ENCODE data around the gene SULF2.

DNA sequence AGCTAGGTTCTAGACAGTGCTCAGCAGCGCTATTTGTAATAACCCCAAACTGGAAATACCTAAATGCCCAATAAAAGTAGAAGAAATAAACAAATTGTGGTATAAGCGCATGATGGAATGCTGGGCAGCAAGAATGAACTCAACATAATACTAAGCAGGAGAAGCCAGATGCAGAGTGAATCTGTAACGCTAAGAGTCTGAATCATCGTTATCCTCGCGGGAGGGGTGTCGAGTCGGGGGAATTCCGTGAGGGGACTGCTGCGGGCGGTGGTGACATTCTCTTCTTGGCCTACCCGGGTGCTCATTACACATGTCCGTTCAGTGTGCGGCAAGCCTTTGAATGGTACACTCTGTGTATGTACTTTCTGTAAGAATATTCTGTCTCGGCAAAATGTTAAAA lies 83.7 kb downstream of the SULF2 start:
- TF ChIP-seq, protein P1, sequence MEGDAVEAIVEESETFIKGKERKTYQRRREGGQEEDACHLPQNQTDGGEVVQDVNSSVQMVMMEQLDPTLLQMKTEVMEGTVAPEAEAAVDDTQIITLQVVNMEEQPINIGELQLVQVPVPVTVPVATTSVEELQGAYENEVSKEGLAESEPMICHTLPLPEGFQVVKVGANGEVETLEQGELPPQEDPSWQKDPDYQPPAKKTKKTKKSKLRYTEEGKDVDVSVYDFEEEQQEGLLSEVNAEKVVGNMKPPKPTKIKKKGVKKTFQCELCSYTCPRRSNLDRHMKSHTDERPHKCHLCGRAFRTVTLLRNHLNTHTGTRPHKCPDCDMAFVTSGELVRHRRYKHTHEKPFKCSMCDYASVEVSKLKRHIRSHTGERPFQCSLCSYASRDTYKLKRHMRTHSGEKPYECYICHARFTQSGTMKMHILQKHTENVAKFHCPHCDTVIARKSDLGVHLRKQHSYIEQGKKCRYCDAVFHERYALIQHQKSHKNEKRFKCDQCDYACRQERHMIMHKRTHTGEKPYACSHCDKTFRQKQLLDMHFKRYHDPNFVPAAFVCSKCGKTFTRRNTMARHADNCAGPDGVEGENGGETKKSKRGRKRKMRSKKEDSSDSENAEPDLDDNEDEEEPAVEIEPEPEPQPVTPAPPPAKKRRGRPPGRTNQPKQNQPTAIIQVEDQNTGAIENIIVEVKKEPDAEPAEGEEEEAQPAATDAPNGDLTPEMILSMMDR (IDR thresholded peaks at IDR 0.05): no peak
- TF ChIP-seq POLR2A (IDR thresholded peaks at IDR 0.05): no peak
